LHCN-M2 (cell line): ENCODE results near the gene ZPR1. TPM values are rescaled to one million over a fixed set of nuclear protein-coding genes. Genes with fewer than 3 reads are reported as not detected.

Experiments
- DNase-seq: peaks from one replicate; pipeline ENCODE4 v3.0.0-alpha.2; 2012; ENCODE audit warnings: low read depth
- total RNA-seq: library from RNA; depleted of rRNA; stranded (reverse); fragments of >200 nt; gene quantifications from 2 replicates; pipeline ENCODE4 v1.2.3, GENCODE V29; 2014

The ZPR1 gene
- total RNA-seq, 1 experiment from 2014 or later: 78.7 TPM

DNA sequence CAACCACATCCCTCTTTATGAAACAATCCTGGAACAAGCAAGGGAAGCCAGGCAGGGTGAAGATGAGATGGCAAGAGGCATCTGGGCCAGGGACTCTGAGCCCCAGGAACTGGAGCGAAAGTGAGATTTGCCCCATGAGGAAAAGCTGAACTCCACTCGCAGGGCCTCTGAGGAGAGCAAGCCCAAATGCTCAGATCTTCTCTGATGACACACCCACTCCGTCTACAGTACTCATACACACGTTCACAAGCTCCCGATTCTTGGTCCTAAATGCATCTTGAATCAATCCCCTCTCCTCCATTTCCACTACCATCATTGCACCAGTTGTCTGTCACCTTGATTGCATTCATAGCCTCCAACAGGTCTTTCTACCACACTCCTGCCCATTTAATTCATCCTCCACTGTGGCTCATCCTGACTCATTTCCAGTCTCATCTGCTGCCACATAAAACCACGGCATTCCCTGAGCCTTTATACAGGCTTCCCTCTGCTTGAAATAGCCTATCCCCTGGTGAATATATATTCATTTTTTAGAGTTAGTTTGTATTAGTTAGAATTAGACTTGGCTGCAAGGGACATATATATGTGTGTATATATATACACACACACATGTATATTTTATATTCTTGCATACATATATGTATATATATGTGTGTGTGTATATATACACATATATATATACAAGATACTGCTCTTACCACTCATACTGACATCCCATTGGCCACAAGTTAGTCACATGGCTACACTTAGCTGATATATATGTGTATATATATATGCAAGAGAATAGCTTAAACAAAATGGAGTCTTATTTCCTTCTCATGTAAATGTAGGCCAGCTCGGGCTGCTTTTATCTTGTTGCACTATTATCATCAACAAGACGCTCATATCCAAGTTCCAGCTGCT, 5.3 kb upstream of the ZPR1 start:
- peak; percentile 87 for DNase-seq

DNA sequence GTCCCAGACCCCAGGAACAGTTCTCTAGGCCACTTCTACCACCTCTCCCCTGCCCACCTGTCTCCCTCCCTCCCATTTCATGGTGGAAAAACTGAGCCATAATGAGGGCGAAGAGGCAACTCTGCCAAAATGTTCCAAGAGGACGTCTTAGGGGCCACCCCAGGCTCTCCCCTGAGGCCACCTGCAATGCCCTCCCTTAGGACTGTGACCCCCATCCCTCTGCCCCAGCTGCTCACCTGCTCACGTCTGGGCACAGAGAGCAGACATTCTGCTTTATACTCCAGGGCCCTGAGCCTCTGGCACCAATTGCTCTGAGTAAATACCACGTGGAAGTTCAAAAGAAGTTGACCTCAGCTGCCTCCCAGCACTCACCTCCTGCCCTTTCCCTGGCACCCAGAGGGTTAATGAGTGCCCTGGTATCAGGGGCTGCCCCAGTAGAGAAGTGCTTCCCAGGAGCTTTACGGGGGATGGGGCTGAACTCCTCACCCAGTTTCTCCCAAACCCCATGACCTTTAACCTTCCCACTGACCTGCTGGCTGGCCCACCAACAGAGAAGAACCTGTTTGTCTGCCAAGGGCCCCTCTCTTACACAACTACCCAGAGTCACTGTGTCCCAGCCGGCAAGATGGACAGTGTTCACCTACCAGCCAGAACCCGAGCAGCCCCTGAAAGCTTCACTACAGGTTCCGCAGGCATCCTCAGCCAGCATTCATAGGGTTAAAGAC, 4.5 kb upstream of the ZPR1 start:
- no peak for DNase-seq

DNA sequence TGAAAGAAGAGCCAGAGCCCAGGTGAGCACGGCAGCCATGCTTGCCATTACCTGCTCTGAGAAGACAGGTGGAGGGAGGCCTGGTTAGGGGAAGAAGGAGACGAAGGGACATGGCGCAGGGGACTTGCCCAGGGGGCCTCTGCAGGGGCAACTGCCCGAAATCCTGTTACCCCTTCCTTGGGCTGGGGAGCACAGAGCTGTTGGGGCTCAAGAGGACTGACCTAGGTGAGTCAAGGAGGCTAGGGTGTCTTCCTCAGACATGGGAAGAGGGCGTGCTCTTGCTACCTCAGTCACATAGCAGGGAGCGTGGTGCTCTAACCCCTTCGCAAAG, 4.0 kb upstream of the ZPR1 start, which contains the start of gene APOA5:
TSS of gene APOA5 (minus strand) at position 67 of the 331 bp plus-strand sequence. CDS start at position 48, 19 bp downstream.
- no peak for DNase-seq

DNA sequence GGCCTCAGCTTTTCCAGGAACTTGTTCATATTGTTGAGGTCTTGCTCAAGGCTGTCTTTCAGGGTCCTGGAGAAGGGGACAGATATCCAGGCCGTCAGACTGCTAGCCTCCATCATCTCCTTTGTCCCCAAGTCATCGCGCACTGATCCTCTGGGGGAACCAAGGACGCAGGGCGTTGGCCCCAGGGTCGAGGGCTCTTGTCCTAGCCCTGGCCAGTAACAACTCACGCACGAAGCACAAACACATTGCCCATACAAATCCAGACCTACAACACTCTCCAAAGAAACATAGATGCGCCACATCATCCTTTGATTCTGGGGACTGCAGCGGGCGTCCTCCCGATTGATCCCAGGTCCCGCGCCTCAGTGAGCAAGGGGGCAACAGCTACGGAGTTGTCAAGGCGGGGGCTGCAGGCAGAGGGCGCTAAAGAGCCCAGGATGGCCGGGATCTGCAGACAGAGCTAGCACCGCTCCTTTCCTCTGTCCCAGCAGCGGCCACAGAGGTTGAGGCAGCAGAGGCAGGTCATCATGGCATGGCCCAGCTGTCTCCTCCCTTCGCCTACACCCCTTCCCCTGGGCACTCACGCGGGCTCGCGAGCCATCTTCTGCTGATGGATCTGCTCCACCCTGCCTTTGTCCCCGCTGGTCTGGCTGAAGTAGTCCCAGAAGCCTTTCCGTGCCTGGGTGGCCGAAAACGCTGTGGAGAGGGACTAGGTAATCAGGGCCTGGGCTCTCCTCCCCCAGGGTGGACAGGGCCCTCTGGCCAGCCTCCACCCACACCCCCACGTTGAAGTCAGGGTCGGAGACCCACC, 3.4 kb upstream of the ZPR1 start:
- DNase-seq: peak; percentile 60

DNA sequence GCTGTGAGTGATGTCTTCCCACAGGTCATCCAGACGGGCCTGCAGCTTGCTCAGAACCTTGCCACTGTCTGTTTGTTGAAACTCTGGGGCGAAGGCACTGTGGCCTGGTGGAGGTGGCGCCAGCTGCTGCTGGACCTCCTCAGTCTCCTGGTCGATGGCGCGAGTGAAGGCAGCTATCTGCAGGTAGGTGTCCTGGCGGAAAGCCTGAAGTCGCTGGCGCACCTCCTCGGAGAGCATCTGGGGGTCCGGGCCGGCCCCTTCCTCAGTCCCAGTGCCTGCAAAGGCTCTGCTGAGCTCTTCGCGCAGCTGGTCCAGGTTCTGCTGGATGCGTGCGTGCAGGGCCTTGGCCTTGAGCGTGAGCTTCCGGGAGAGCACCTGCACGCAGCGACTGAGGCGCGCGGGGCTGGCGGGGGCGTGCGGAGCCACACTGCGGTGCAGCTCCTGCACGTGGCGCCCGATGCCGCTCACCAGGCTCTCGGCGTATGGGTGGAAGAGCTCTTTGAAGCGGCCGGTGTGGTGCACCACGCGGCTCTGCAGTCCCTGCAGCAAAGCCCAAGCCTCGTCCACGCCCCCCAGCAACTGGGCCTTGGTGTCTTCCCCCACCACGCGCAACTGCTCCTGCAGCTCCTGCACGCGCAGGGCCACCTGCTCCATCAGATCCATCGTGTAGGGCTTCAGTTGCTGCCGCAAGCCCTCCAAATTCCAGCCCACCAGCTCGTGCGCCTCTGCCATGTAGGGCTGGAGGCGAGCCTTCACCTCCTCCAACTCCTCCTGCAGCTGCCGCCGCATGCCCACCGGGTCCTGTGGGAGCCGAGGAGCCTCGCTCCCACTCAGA, 2.6 kb upstream of the ZPR1 start:
- DNase-seq: no peak

DNA sequence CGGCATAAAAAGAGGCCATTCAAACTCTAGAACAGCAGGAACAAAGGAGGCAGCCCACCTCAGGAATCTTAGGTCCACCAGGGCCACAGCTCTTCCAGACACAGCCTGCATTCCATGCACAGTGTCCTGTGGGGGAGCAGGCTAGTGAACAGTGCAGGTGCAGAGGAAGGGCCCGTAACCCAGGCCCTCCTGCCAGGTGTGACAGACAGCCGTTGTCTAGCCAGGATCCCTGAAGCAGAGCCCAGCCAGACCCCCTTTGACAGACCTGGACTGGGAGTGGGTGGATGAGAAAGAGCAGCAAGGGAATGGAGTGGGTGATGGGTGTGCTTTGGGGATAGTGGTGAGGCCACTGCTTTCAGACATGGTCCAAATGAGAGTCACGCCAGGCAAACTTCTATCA, 1.2 kb upstream of the ZPR1 start:
- DNase-seq: no peak

DNA sequence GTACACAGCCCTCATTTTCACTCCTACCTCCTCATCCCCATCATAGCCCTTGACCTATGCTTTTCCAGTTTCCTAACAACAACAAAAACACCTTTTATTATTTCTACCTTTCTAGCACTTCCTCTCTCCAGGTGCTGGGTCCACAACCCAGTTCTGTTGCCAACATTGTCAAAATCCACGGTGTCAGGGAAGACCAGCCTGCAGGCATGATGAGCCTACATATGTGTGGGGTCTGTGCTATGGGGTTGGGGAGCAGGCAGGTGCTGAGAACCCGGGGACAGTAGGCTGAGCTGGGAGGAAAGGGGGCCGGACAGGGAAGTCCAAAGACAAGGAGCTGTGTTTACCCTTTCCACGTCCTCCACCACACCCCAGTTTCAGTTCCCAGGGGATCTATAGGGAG, 711 bp upstream of the ZPR1 start:
- no peak for DNase-seq

DNA sequence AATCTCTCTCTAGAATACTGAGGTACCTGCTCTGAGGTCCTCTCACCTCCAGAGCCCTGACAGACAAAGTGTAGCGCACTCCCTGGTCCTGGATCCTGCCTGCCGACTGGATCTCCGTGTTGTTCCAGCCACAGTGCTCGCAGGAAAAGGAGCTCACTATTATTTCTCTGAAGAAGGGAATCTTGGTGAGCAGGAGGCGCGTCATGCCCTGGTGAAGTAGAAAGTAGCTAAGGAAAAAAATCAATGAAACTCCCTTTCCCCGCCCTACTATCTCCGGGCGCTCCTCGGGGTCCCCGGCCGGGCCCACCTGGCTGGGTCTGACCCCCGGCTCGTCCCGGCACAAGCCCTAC, 412 bp downstream of the ZPR1 start:
- no peak for DNase-seq

DNA sequence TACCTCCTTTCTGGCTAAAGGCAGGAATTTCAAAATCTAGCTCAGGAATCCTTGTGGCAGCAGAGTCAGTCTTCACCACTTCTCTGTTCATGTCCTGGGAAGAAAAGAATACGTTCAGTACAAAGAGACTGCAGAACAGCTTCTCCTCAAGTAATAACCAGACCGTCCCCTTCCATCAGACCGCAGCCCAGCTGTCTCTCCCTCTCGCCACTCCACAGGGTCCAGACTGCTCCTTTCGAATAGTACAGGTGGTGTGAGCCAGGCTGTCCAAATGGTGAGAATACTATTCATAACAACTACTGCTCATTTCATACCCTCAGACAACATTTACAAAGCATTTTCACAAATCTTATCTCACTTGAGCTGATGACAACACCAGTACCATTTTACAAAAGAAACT, 857 bp downstream of the ZPR1 start:
- peak; percentile 50 for DNase-seq

DNA sequence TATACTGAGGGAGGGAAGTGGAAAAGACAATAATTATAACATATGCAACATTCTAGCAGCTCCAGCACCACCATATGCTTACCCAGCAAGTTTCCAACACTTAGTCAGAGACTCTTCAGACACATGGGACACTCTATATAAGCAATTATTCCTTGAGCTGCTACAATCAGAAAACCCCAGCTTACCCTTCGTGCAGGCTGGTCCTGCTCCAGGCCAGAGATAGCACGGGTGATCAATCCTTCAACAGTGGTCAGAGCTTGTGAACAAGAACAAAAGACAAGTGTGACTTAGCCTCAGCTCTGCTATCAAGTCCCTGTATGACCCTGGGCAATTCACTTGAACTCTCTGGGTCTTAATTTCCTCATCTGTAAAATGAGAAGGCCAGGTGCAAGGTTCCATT, 1.5 kb downstream of the ZPR1 start:
- DNase-seq: no peak

DNA sequence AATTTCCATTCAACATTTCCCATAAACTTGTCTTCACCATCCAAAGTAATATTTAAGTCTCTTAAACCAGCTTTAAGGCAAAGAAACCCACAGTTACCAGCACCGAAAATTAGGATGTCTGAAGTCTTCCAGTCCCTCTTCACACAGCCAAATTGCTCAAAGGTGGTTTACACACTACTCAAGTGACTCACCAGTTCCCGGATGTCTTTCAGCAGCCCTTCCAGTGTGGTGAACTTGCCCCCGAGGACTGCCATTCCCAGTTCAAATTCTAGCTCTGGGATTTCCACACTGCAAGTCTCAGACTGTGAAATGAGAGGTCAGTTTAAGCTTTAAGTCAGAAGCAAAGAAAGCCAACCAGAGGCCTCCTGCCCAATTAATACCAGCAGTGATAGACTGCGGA, 5.1 kb downstream of the ZPR1 start:
- peak; percentile 65 for DNase-seq

DNA sequence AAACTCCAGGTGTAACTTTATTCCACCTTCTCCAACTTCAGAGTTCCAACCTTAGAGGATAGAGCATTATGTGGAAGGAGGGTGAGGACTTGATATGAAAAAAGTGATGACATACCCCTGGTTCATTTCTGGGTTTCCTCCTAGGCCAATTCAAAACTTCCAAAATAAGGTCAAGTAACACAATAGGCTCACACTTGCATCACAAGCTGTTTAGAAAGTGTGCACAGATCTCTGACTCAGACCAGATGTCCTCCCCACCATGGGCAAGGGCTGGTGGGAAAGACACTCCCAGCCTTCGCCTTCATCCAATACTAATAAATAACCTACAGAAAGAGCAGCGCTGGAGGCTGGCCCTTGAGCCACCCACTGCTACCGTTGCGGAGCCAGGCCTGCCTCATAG, 9.3 kb downstream of the ZPR1 start:
- no peak for DNase-seq

DNA sequence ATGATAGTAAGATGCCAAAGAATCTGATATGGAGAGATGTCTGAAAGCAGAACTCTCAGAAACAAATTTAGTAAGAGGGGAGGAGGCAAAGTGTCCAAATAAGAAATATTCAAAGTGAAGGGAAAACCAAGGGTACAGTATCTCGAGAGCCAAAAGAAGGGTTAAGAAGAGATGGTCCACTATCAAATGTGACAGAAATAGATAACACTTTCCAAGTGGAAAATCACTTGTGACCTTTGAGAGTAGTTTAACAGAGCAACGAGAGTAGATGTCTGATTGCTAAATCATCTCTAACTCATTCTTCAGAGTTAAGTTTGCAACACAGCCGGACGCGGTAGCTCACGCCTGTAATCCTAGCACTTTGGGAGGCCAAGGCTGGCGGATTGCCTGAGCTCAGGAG, 10.8 kb downstream of the ZPR1 start:
- DNase-seq: no peak

DNA sequence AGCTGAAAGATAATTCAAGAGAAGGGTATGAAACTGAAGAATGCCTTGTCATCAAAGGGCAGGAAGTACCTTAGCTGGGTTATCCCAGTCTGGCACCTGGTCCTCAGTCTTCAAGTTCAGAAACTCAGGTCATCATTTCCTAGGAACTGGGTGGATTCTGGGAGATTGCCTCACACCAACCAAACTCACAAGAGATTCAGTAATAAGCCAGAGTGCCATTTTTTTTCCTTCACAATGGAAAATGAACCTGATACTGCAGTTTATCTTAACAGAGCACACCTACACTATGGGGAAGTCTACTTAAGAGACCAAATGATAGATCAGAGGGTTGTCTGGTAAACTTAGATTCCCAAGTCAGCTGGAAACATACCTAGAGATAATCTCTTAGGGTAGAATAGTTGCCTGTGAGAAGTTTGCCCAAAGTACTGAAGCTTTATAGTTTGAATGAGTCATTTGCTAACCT, 11.3 kb downstream of the ZPR1 start:
- no peak for DNase-seq

DNA sequence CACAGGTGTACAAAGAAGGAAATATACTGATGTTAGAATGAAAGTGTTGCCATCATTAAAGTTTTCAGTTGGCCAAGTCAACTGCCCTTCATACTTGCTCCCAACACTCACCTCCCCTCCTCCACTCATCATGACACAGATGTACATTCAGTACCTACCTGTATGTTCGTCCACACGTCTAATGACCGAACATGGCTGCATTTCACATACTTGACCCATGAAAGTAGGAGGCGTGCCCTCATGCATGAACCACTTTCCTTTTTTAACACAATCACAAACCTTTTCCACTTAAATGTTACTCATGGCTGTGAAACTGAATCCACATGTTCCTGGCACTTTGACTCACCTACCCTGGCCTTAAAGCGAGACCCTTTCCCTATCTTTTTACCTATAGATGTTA, 11.8 kb downstream of the ZPR1 start:
- no peak for DNase-seq

DNA sequence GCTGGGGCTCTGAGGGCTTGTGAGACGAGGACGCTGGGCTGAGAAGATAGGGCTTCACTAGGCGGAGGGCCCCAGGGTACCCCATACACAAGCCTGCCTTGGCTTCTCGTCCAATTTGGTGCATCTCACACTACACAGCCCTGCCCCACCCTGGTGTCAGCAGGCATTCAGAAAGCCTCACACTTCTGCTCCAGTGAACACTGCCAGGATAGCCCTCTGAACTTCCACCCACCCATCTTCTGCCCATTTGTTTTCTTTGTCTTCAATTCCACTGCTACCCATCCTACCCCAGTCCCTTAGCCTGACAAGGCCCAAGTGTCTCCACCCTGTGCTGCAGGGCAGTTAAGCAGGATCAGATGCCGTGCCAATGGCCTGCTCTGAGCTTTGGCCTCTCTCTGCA, 13.2 kb downstream of the ZPR1 start:
- no peak for DNase-seq

DNA sequence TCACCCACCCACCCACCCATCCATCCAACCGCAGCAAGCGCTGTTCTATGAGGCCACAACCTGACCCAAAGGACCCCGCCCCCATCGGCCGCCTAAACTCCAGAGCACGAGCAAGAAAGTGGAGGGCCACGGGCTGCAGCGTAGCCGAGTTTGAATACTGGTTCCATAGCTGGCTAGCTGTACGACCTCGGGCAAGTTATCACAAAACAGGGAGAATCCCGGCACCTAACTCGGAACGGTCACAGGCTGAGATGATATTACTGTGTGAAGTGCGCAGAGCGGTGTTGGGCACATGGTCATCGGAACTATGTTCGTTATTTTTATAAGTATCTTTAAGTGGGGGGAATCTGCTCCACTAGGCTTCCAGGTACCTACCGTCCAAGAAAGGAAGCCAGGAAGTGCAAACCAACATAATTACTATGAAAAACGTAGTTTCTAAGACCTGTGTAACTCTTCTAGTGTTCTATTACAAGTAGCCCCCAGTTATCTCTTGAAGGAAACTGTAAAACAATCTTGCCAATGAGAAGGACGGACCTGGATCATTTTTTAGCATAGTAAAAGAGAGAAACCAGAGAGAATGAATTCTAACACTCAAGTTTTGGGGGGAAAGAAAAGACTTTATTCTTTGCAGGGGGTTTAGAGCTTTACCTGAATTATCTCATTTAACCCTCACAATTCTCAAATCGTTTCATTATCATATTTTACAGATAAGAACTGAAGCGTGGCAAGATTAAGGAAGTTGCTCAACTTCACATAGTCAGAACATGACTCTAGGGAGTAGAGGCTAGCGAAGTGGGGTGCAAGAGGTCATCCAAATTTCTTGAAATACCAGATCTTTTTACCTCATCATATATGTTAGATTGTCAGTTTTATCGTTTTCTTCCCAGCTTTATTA, 14.4 kb downstream of the ZPR1 start:
- DNase-seq: no peak

DNA sequence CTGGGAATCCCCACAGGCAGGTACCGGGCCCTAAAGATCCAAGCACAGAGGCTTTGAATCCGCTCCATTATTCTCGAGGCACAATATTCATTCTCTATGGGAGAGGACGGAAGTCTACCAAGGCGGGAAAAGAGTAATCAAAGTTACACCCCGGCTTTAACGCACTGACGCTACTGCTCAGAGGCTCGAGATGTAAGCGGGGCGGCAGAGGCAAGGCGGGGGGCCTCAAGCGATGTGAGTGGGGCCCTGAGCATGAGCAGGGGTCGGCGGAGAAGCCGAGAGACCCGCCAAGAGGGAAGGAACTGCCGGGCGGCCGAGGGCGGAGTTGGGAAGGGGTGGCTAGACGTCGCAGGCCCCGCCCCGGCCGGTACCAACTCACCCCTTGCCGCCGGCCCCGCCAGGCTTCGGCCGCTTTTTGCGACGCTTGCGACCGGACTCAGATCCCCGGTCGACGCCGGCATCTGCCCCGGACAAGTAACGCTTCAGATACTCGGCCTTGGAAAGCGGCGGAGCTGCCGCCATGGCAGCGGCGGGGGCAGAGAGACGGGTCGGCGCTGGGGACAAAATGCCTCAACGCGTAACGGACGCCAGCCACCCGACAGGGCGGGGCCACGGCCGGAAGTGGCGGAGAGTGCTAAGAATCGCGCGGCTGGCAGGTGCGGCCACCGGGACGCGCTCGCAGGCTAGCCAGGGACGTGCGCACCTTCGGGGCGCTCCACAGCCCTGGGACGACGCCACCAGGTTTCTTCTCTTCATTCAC, 15.2 kb downstream of the ZPR1 start, which contains the start of gene BUD13:
TSS of gene BUD13 (minus strand) at position 545 of the 760 bp plus-strand sequence. CDS start at position 522, 23 bp downstream.
- peak; percentile 75 for DNase-seq

DNA sequence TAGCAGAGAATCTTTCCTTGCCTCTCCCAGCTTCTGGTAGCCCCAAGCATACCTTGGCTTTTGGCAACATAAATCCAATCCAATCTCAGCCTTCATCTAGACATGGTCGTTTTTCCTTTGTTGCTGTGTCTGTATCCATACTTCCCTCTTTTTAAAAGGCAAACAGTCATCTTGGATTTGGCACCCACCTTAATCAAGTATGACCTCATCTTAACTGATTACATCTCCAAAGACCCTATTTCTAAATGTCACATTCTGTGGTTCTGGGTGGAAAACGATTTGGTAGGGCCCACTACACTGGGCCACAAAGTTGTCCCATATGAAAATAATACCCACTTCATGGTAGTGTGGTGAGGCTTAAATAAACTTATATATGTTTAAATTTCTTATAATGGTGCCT, 15.9 kb downstream of the ZPR1 start:
- no peak for DNase-seq
